Ovary (tissue), 10 donors: Measurements from ENCODE around the gene EHMT1. TPM values are rescaled to one million over a fixed set of nuclear protein-coding genes. Genes with fewer than 3 reads are reported as not detected.

ENCODE experiments used
- DNase-seq, 5 donors: peaks; one replicate each; pipeline ENCODE4 v3.0.0-alpha.2; 2019 to 2020
- H3K27ac ChIP-seq, 2 donors: fragments of 200-600 bp; one replicate each; pipeline versions ENCODE4 v1.5.1 to v1.8.0; 2019 to 2022
- H3K27me3 ChIP-seq: fragments of 200-600 bp; one replicate; pipeline ENCODE4 v1.8.0; 2022
- H3K36me3 ChIP-seq: fragments of 200-600 bp; sonication (generic); one replicate; pipeline ENCODE4 v1.5.1; 2019
- H3K4me1 ChIP-seq: one replicate; pipeline ENCODE4 v1.8.1; 2013; ENCODE audit warnings: mild to moderate bottlenecking, moderate library complexity; ENCODE audit not compliant: insufficient read depth
- H3K4me3 ChIP-seq: fragments of 200-600 bp; sonication (generic); one replicate; pipeline ENCODE4 v1.5.1; 2017
- H3K9me3 ChIP-seq, 2 donors: fragments of 200-600 bp in 1 of 2; sonication (generic) in 1 of 2; one replicate each; pipeline versions ENCODE4 v1.5.1 to v1.8.1; 2013 to 2019; ENCODE audit warnings: mild to moderate bottlenecking in 1 of 2, moderate library complexity in 1 of 2
- EP300 ChIP-seq: sonication (generic); formaldehyde crosslinking; IDR thresholded peaks from one replicate; pipeline ENCODE4 v1.6.1; 2017; ENCODE audit warnings: antibody characterized with exemption
- POLR2A ChIP-seq: fragments of 450-650 bp; IDR thresholded peaks from one replicate; pipeline ENCODE4 v1.6.1; 2017; ENCODE audit warnings: antibody characterized with exemption, mild to moderate bottlenecking, moderate library complexity
- WGBS, 3 donors: extraction: QIAGEN DNeasy Blood & Tissue Kit in 1 of 3; methylation state at CpG; one replicate each; pipeline versions ENCODE4 v1.1.5 to v1.1.7; 2013 to 2017; 5-methylcytosine and 5-hydroxymethylcytosine counted together
- intact Hi-C, 4 donors: fragments of 100-400 bp; cut with DNase I; formaldehyde crosslinking; loops; one replicate each; pipeline versions ENCODE4 v1.11.0 to v1.15.1; 2022 to 2023
- long read RNA-seq, 3 donors: library from polyadenylated mRNA in 2 of 3; unstranded in 2 of 3; transcript quantifications; one replicate each; pipeline ENCODE4 v2.0.0 and lab custom pipeline, GENCODE V29; 2021 to 2026
- polyA plus RNA-seq, 2 donors: library from polyadenylated mRNA; stranded (reverse); fragments of 200-250 nt in 1 of 2; fragments of 350-450 nt in 1 of 2; fragmentation: Illumina TruSeq in 1 of 2; extraction: RNeasy Lipid Tissue Mini Kit (QIAGEN cat#74804) in 1 of 2; gene quantifications; one replicate each; pipeline ENCODE4 v1.2.3, GENCODE V29; 2013 to 2014
- total RNA-seq, 7 donors: library from RNA; depleted of rRNA in 2 of 7; stranded (reverse); fragments of >200 nt in 2 of 7; fragmentation: NEBNext Ultra II Directional in 3 of 7; extraction: Animal tissue kit (Norgen Biotek cat#: 25700) in 3 of 7; gene quantifications; one replicate each; pipeline versions ENCODE4 v1.1.0 to v1.2.4, GENCODE V29; 2016 to 2023
- TF ChIP-seq, protein P1 (sequence below), 3 donors: fragments of 450-650 bp in 2 of 3; fragments of 200-600 bp in 1 of 3; IDR thresholded peaks; one replicate each; pipeline versions ENCODE4 v1.5.1 to v1.8.0; 2016 to 2022; ENCODE audit warnings: antibody characterized with exemption in 3 of 3, mild to moderate bottlenecking in 1 of 3
- donor health status: DM: no; HTN: no; CAD: no; lungs with moderate emphysema.
- donor health status: DM: no; HTN: no; CAD: no.
- donor health status: Bipolar disorder and iron deficiency.
- donor health status: DM: yes; HTN: yes; CAD: no.
- donor health status: DM: no; HTN: no; CAD: no.
- donor health status: DM: yes; HTN: yes; CAD: no.

Gene EHMT1
- total RNA-seq (10 to 100 TPM; 44.9 to 98.5 (median 78.6) TPM), polyA plus RNA-seq (10 to 100 TPM; 40.8 to 44.7 TPM)
- long read RNA-seq, donor 1, partial matches to known transcripts, result 89 of 142 reads
- long read RNA-seq, donor 1, other reads (novel, unspliced or antisense), result 45 of 142 reads
- long read RNA-seq, donor 2, full-length matches to known transcripts, result 2 of 18 reads
- long read RNA-seq, donor 2, partial matches to known transcripts, result 16 of 18 reads
- long read RNA-seq, donor 2, other reads (novel, unspliced or antisense), result 0 of 18 reads
- long read RNA-seq, donor 3, full-length matches to known transcripts, result 40 of 166 reads
- long read RNA-seq, donor 3, partial matches to known transcripts, result 44 of 166 reads
- long read RNA-seq, donor 3, other reads (novel, unspliced or antisense), result 82 of 166 reads

DNA sequence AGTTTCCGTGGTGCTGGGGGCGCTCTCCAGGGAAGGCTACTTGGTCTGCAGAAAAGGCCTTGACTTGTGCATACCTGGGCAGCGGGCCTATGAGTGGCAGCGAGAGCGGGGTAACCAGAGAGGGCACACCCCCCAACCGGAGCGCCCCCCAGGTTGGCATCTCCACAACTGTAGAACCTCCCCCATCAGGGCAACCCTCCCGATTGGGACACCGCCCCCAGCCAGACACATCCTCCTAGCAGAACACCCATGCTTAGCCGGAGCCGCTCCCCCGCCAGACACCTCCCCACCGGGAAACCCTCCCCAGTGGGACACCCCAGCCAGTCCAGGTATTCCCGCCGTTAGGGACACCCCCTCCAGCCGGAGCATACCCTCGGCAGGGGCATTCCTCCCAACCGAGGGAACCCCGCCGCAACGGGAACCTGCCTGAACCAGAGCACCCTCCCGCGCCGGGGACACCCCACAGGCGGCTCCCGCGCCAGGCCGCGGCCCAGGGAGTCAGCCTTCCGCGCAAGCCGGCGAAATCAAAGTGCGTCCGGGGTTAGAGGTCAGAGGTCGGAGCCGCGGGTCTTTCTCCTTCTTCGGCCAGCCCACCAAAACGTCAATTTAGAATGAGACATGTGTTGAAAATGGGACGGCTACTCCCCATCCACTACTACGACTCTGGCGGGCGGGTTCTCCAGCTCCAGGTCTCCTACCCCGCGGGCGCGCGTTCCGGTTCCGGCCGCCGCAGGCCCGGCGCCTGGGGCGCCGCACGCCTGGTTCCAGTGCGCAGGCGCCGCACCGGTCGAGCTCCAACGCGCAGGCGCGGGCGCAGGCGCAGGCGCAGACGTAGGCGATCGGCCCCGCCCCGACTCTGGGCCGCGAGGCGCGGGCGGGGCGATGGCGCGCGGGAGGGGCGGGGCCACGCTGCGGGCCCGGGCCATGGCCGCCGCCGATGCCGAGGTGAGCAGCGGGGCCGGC is at the start of gene EHMT1:
Gene EHMT1 (plus strand): TSS at position 901 of the 963 bp plus-strand sequence. CDS start 24 bp downstream, at position 925.
- 0% methylated on average over 42 to 92 of the region's 94 CpGs for WGBS, 3 donors
- intact Hi-C loops, result no loop called here
- TF ChIP-seq EP300 (no peak), POLR2A (peak; percentile 48)
- TF ChIP-seq, protein P1, sequence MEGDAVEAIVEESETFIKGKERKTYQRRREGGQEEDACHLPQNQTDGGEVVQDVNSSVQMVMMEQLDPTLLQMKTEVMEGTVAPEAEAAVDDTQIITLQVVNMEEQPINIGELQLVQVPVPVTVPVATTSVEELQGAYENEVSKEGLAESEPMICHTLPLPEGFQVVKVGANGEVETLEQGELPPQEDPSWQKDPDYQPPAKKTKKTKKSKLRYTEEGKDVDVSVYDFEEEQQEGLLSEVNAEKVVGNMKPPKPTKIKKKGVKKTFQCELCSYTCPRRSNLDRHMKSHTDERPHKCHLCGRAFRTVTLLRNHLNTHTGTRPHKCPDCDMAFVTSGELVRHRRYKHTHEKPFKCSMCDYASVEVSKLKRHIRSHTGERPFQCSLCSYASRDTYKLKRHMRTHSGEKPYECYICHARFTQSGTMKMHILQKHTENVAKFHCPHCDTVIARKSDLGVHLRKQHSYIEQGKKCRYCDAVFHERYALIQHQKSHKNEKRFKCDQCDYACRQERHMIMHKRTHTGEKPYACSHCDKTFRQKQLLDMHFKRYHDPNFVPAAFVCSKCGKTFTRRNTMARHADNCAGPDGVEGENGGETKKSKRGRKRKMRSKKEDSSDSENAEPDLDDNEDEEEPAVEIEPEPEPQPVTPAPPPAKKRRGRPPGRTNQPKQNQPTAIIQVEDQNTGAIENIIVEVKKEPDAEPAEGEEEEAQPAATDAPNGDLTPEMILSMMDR (IDR thresholded peaks at IDR 0.05), result no peak
- Histone ChIP-seq H3K9me3 (no peaks in the 10 kb centered on the region), H3K27me3 (no peaks in the 10 kb centered on the region), H3K27ac (peak within 1 kb of the TSS; percentile 7 to 66), H3K4me3 (peak within 1 kb of the TSS; percentile 97), H3K4me1 (peaks cover 15% of the 10 kb centered on the region), H3K36me3 (no peaks in the 10 kb centered on the region)
- peak; percentile 84 to 95 (median 90) for DNase-seq

- Histone ChIP-seq H3K27ac (no peak overlapping the region), H3K36me3 (no peaks in the 10 kb centered on the region), H3K9me3 (no peaks in the 10 kb centered on the region), H3K27me3 (no peaks in the 10 kb centered on the region), H3K4me1 (no peaks in the 10 kb centered on the region), H3K4me3 (no peak overlapping the region)
- intact Hi-C loops, result no loop called here
- TF ChIP-seq, protein P1 (IDR thresholded peaks at IDR 0.05), result no peak
- no peak for TF ChIP-seq EP300
- TF ChIP-seq POLR2A, result no peak
- WGBS, 3 donors, result 96 to 99% (median 97%) methylated on average over 5 of the region's 5 CpGs
- DNase-seq, result no peak
Measured at GRCh38 chr9:137569609-137570203, 49.1 kb upstream of the EHMT1 start.

DNA sequence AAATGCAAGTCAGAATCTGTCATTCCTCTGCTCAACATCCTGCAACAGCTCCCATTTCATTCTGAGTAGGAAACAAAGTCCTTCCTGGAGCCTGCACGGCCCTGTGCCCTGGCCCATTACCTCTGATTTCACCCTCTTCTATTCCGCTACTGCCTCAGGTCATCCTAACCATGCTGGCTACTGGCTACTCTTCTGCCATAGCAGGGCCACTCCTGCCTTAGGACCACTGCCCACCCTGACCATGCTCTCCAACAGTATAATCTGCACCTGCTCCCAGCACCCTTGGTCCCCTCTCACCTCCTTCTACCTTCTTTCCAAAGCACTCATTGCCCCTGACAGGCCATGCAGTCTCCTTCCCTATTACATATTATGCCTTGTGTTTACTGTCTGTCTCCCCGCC is 48.2 kb upstream of the EHMT1 start:
- TF ChIP-seq POLR2A, result no peak
- TF ChIP-seq, protein P1 (IDR thresholded peaks at IDR 0.05), result no peak
- TF ChIP-seq EP300, result no peak
- no peaks in the 10 kb centered on the region for H3K36me3 ChIP-seq
- 97 to 100% (median 99%) methylated on average over 3 of the region's 3 CpGs for WGBS, 3 donors
- no peaks in the 10 kb centered on the region for H3K27me3 ChIP-seq
- no peaks in the 10 kb centered on the region for H3K4me1 ChIP-seq
- intact Hi-C loops, result no loop called here
- H3K4me3 ChIP-seq, result no peak overlapping the region
- H3K9me3 ChIP-seq, result no peaks in the 10 kb centered on the region
- DNase-seq, result no peak
- H3K27ac ChIP-seq, result no peak overlapping the region

DNA sequence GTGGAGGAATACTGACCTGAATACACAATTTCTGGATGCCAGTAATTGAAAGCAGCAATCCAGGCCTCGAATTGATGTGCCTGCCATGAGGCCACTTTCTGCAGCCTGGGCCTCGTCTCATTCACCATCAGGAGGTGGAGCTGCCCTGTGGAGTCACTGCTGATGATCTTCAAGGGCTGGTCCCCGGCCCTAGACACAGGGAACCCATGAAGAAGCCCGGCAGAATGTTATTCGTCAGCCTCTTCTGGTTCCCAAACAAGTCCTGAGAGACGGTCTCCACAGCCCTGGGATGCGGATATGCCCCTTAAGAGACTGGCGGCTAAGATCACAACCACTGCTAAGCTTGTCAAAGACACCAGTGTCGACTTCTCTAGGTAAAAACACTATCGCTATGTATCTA is 44.6 kb upstream of the EHMT1 start:
- intact Hi-C loops, result no loop called here
- 88 to 95% (median 90%) methylated on average over 10 of the region's 10 CpGs for WGBS, 3 donors
- peaks cover 4% of the 10 kb centered on the region for H3K4me1 ChIP-seq
- no peaks in the 10 kb centered on the region for H3K36me3 ChIP-seq
- H3K4me3 ChIP-seq, result no peak overlapping the region
- H3K9me3 ChIP-seq, result no peaks in the 10 kb centered on the region
- no peak overlapping the region for H3K27ac ChIP-seq
- TF ChIP-seq, protein P1 (IDR thresholded peaks at IDR 0.05), result no peak
- TF ChIP-seq EP300, result no peak
- H3K27me3 ChIP-seq, result no peaks in the 10 kb centered on the region
- no peak for DNase-seq
